H1 (cell line): Measurements from ENCODE around the gene CREG2. TPM values are rescaled to one million over a fixed set of nuclear protein-coding genes. Genes with fewer than 3 reads are reported as not detected.
A peak's percentile ranks its signal among the peaks of the same experiment; 100 is the strongest.

Experiments
- CTCF ChIA-PET: fragments of 300-600 bp; sonication (Branson Sonifier 250); formaldehyde crosslinking; loops from one replicate; lab custom pipeline; 2021; ENCODE audit not compliant: partially characterized antibody; lab: Charles Lee
- POLR2A ChIA-PET: fragments of 300-600 bp; sonication (Branson Sonifier 250); formaldehyde crosslinking; loops from one replicate; lab custom pipeline; 2021; ENCODE audit warnings: inconsistent platforms; ENCODE audit not compliant: partially characterized antibody; lab: Charles Lee
- DNase-seq, 2 experiments: peaks; one replicate each; pipeline versions ENCODE4 v3.0.0 to v3.0.0-alpha.2; 2010 to 2022; ENCODE audit warnings: low spot score in 2 of 2, low read depth in 1 of 2, mixed read lengths in 1 of 2
- FAIRE-seq: peaks from 2 replicates; lab custom pipeline; 2011; peaks lifted over from hg19 to GRCh38; lab: Jason Lieb, UNC
- H2AFZ ChIP-seq: 2 replicates; pipeline ENCODE4 v1.8.1; 2012; ENCODE audit warnings: low read length, inconsistent platforms
- H2AK5ac ChIP-seq: 2 replicates; pipeline ENCODE4 v1.6.1; 2013; ENCODE audit warnings: low read depth, low read length
- H2BK120ac ChIP-seq: replicated peaks from 2 replicates; pipeline ENCODE3; 2013; ENCODE audit warnings: low read depth, low read length, inconsistent platforms
- H2BK12ac ChIP-seq: 2 replicates; pipeline ENCODE4 v1.6.1; 2013; ENCODE audit warnings: low read depth, low read length
- H2BK15ac ChIP-seq: 2 replicates; pipeline ENCODE4 v1.6.1; 2013; ENCODE audit warnings: low read length
- H2BK20ac ChIP-seq: 2 replicates; pipeline ENCODE4 v1.6.1; 2013; ENCODE audit warnings: low read length
- H2BK5ac ChIP-seq: 2 replicates; pipeline ENCODE4 v1.6.1; 2013; ENCODE audit warnings: low read depth, low read length
- H3K14ac ChIP-seq: 2 replicates; pipeline ENCODE4 v1.6.1; 2013; ENCODE audit warnings: inconsistent platforms; ENCODE audit not compliant: insufficient read length
- H3K18ac ChIP-seq: 2 replicates; pipeline ENCODE4 v1.6.1; 2013; ENCODE audit warnings: low read length; ENCODE audit errors: extremely low read depth
- H3K23ac ChIP-seq: 2 replicates; pipeline ENCODE4 v1.6.1; 2013; ENCODE audit warnings: inconsistent platforms; ENCODE audit not compliant: insufficient read length
- H3K23me2 ChIP-seq: 2 replicates; pipeline ENCODE4 v1.6.1; 2013; ENCODE audit warnings: low read depth, low read length
- H3K27ac ChIP-seq: 2 replicates; pipeline ENCODE4 v1.6.1; 2011; ENCODE audit warnings: low read depth, low read length, inconsistent platforms
- H3K27me3 ChIP-seq, 4 experiments: replicated peaks in 1 of 4; 1 replicate in 1 of 4; 2 replicates in 3 of 4; pipeline versions ENCODE4 v1.6.1 to v1.8.1; 2011 to 2013; ENCODE audit warnings: low read length in 3 of 4, mild to moderate bottlenecking in 3 of 4, inconsistent platforms in 2 of 4, mixed read lengths in 2 of 4, moderate library complexity in 1 of 4; ENCODE audit not compliant: control insufficient read depth in 3 of 4, insufficient read depth in 3 of 4; ENCODE audit errors: extremely low read depth in 1 of 4
- H3K36me3 ChIP-seq, 4 experiments: 2 replicates each; pipeline versions ENCODE4 v1.6.1 to v1.8.1; 2011 to 2013; ENCODE audit warnings: mild to moderate bottlenecking in 4 of 4, low read length in 3 of 4, moderate library complexity in 2 of 4, control low read depth in 1 of 4, inconsistent platforms in 1 of 4; ENCODE audit not compliant: insufficient read depth in 4 of 4, control insufficient read depth in 2 of 4
- H3K4ac ChIP-seq: replicated peaks from 2 replicates; pipeline ENCODE3; 2013; ENCODE audit warnings: low read length, low read depth, mixed read lengths, inconsistent platforms; ENCODE audit not compliant: insufficient read length
- H3K4me1 ChIP-seq, 4 experiments: replicated peaks in 1 of 4; 1 replicate in 1 of 4; 2 replicates in 3 of 4; pipeline versions ENCODE4 v1.6.1 to v1.8.1; 2011 to 2013; ENCODE audit warnings: low read length in 3 of 4, inconsistent platforms in 2 of 4, mixed read lengths in 1 of 4; ENCODE audit not compliant: insufficient read depth in 4 of 4, control insufficient read depth in 3 of 4
- H3K4me2 ChIP-seq, 2 experiments: 2 replicates each; pipeline versions ENCODE4 v1.6.1 to v1.8.1; 2011 to 2013; ENCODE audit warnings: low read depth in 2 of 2, low read length in 2 of 2, control low read depth in 1 of 2, inconsistent platforms in 1 of 2, mild to moderate bottlenecking in 1 of 2; ENCODE audit not compliant: insufficient read depth in 1 of 2
- H3K4me3 ChIP-seq, 4 experiments: fragments of 200-600, 300-600 bp in 1 of 4; sonication (generic), shearing (Covaris generic), sonication (Bioruptor Twin) in 1 of 4; 2 replicates each; pipeline versions ENCODE4 v1.5.1 to v1.8.1; 2011 to 2016; ENCODE audit warnings: low read length in 4 of 4, low read depth in 3 of 4, control low read depth in 2 of 4, inconsistent platforms in 2 of 4, mild to moderate bottlenecking in 2 of 4, mixed read lengths in 1 of 4, moderate library complexity in 1 of 4; ENCODE audit not compliant: insufficient read depth in 2 of 4; ENCODE audit errors: extremely low read depth in 1 of 4
- H3K56ac ChIP-seq: replicated peaks from 2 replicates; pipeline ENCODE3; 2013; ENCODE audit warnings: low read depth, mild to moderate bottlenecking, mixed read lengths, low read length, inconsistent platforms; ENCODE audit not compliant: insufficient read length
- H3K79me1 ChIP-seq: 2 replicates; pipeline ENCODE4 v1.6.1; 2013; ENCODE audit warnings: low read depth, low read length, control low read depth
- H3K79me2 ChIP-seq, 2 experiments: 2 replicates each; pipeline versions ENCODE4 v1.6.1 to v1.8.1; 2012 to 2013; ENCODE audit warnings: low read length in 2 of 2, mild to moderate bottlenecking in 2 of 2, inconsistent platforms in 1 of 2; ENCODE audit not compliant: insufficient read depth in 2 of 2, control insufficient read depth in 1 of 2
- H3K9ac ChIP-seq, 4 experiments: replicated peaks in 1 of 4; 1 replicate in 1 of 4; 2 replicates in 3 of 4; pipeline versions ENCODE4 v1.6.1 to v1.8.1; 2011 to 2013; ENCODE audit warnings: low read depth in 3 of 4, low read length in 3 of 4, control low read depth in 2 of 4, mild to moderate bottlenecking in 2 of 4, moderate library complexity in 2 of 4, inconsistent platforms in 1 of 4; ENCODE audit errors: extremely low read depth in 1 of 4
- H3K9me3 ChIP-seq, 2 experiments: 2 replicates each; pipeline versions ENCODE4 v1.6.1 to v1.8.1; 2012 to 2013; ENCODE audit warnings: mild to moderate bottlenecking in 2 of 2, moderate library complexity in 2 of 2, control low read depth in 1 of 2, inconsistent platforms in 1 of 2, low read depth in 1 of 2, low read length in 1 of 2, mixed read lengths in 1 of 2; ENCODE audit not compliant: insufficient read depth in 2 of 2
- H4K20me1 ChIP-seq, 2 experiments: replicated peaks in 1 of 2; 2 replicates each; pipeline versions ENCODE3 to v1.8.1; 2011 to 2013; ENCODE audit warnings: inconsistent platforms in 2 of 2, low read length in 2 of 2, mild to moderate bottlenecking in 1 of 2; ENCODE audit not compliant: insufficient read depth in 2 of 2, control insufficient read depth in 1 of 2
- H4K5ac ChIP-seq: 2 replicates; pipeline ENCODE4 v1.6.1; 2013; ENCODE audit warnings: low read length, low read depth, mixed read lengths, inconsistent platforms; ENCODE audit not compliant: insufficient read length
- H4K8ac ChIP-seq: 2 replicates; pipeline ENCODE4 v1.8.0; 2013; ENCODE audit warnings: mild to moderate bottlenecking, moderate library complexity, low read length, inconsistent platforms; ENCODE audit not compliant: insufficient read depth; ENCODE audit errors: extremely low read depth
- H4K91ac ChIP-seq: replicated peaks from 2 replicates; pipeline ENCODE3; 2013; ENCODE audit warnings: low read length, mixed read lengths, inconsistent platforms; ENCODE audit not compliant: insufficient read length
- CEBPB ChIP-seq: IDR thresholded peaks from 2 replicates; pipeline ENCODE4 v1.6.1; 2012; ENCODE audit warnings: low read depth, low read length
- EGR1 ChIP-seq: IDR thresholded peaks from 2 replicates; pipeline ENCODE4 v1.6.1; 2011; ENCODE audit warnings: low read depth, low read length, borderline replicate concordance
- FOSL1 ChIP-seq: IDR thresholded peaks from 2 replicates; pipeline ENCODE4 v1.6.1; 2011; ENCODE audit warnings: mild to moderate bottlenecking, low read depth, low read length, moderate library complexity; ENCODE audit not compliant: insufficient read depth
- JUN ChIP-seq: IDR thresholded peaks from 2 replicates; pipeline ENCODE4 v1.6.1; 2011; ENCODE audit warnings: low read depth, mild to moderate bottlenecking, improper control_type of control experiment, low read length
- NRF1 ChIP-seq: IDR thresholded peaks from 2 replicates; pipeline ENCODE4 v1.6.1; 2011; ENCODE audit warnings: mild to moderate bottlenecking, low read depth, low read length, improper control_type of control experiment
- PHF8 ChIP-seq: fragments of 200-600 bp; sonication (generic); conservative IDR thresholded peaks from 2 replicates; pipeline ENCODE4 v1.7.1; 2012; ENCODE audit warnings: low read depth, mild to moderate bottlenecking, inconsistent platforms, low read length, moderate library complexity
- TBP ChIP-seq: IDR thresholded peaks from 2 replicates; pipeline ENCODE4 v1.6.1; 2011; ENCODE audit warnings: low read depth, low read length, improper control_type of control experiment
- YY1 ChIP-seq: IDR thresholded peaks from 2 replicates; pipeline ENCODE4 v1.6.1; 2011; ENCODE audit warnings: low read depth, mild to moderate bottlenecking, low read length
- WGBS, 2 experiments: shearing (Covaris generic) in 1 of 2; methylation state at CpG; one replicate each; pipeline versions ENCODE4 v1.1.6 to v1.1.7; 2013 to 2015; ENCODE audit warnings: low lambda C conversion rate in 2 of 2, mixed read lengths in 2 of 2, inconsistent platforms in 1 of 2, low coverage in 1 of 2, missing lambda C conversion rate in 1 of 2; ENCODE audit not compliant: insufficient replicate concordance in 2 of 2, insufficient coverage in 1 of 2, insufficient read length in 1 of 2; ENCODE audit errors: extremely low coverage in 1 of 2, missing lambda C conversion rate in 1 of 2; 5-methylcytosine and 5-hydroxymethylcytosine counted together
- polyA plus RNA-seq, 7 experiments: library from polyadenylated mRNA; depleted of rRNA in 3 of 7; stranded (reverse) in 5 of 7; unstranded in 2 of 7; fragments of >200 nt in 5 of 7; fragments of 200-250 nt in 2 of 7; gene quantifications; 1 replicate in 5 of 7; 2 replicates in 1 of 7; 4 replicates in 1 of 7; pipeline versions ENCODE4 v1.2.1 to v1.2.3, GENCODE V29; 2011 to 2013; ENCODE audit warnings: missing spikeins in 2 of 7, mixed read lengths in 2 of 7
- total RNA-seq: library from RNA; stranded (reverse); fragmentation: NEBNext Ultra II Directional; extraction: Animal tissue kit (Norgen Biotek cat#: 25700); gene quantifications from 2 replicates; pipeline ENCODE4 v1.2.1, GENCODE V29; 2021

CREG2 gene
- total and polyA plus RNA-seq, 2 of the 8 experiments (the other 6 are each of a cell fraction or from before 2014, with no cell fraction given) = 2.0 to 2.2 TPM

GRCh38 chr2:101361522-101361921, 25.8 kb downstream of the CREG2 start:
- Histone ChIP-seq H3K23me2 (no peaks in the 10 kb centered on the region), H3K9me3 (no peaks in the 10 kb centered on the region), H3K79me2 (no peaks in the 10 kb centered on the region), H3K4me2 (no peak overlapping the region), H2AFZ (no peak overlapping the region), H3K9ac (no peak overlapping the region), H4K8ac (no peak overlapping the region), H4K5ac (no peak overlapping the region), H3K23ac (no peak overlapping the region), H3K14ac (no peak overlapping the region), H2BK120ac (no peak overlapping the region), H3K56ac (no peak overlapping the region), H2BK5ac (no peak overlapping the region), H3K27me3 (no peaks in the 10 kb centered on the region), H3K79me1 (no peaks in the 10 kb centered on the region), H3K36me3 (no peaks in the 10 kb centered on the region), H4K20me1 (no peaks in the 10 kb centered on the region), H2AK5ac (no peak overlapping the region), H3K4me3 (no peak overlapping the region)
- DNase-seq = no peak
- no peak for FAIRE-seq
- CTCF ChIA-PET = interaction anchor here (0.5 to 4.8 kb wide), 9 partner anchors 11 to 1157 kb away, joined by 3 to 33 read pairs (median 5); partner anchors contain the start of gene CREG2
- no peak for TF ChIP-seq PHF8
- TF ChIP-seq TBP = no peak
- no peak for TF ChIP-seq FOSL1
- TF ChIP-seq EGR1 = no peak
- no peak for TF ChIP-seq YY1
- no peak for TF ChIP-seq JUN
- TF ChIP-seq NRF1 = no peak
- no peak for TF ChIP-seq CEBPB
- TF ChIP-seq, all 59 proteins: peak for 0
- Histone ChIP-seq H2BK12ac (no peak overlapping the region), H2BK20ac (no peak overlapping the region), H3K27ac (no peak overlapping the region), H3K4me1 (peaks cover 2 to 7% (median 2%) of the 10 kb centered on the region in 4 experiments; a peak in 5 of 7 replicates), H3K4ac (no peak overlapping the region), H3K18ac (no peak overlapping the region), H2BK15ac (peak overlapping the region; percentile 21; the same call in 1 of the 2 replicates), H4K91ac (peak overlapping the region; percentile 57)
- 79% methylated on average over 2 of the region's 2 CpGs; no CpG with 5 or more reads in 1 of the 2 experiments for WGBS, 2 experiments
- POLR2A ChIA-PET = interaction anchor here (1.9 kb wide), 1 partner anchor 20 kb away, joined by 5 read pairs; no protein-coding TSS in a partner anchor
